OCI-LY1 (cell line): Measurements from ENCODE around the gene INTS14.

Source experiments
- EZH2 ChIP-seq: fragments of 200-600 bp; sonication (generic), shearing (Covaris generic); IDR thresholded peaks from 2 replicates; pipeline ENCODE4 v1.8.0; 2017; ENCODE audit warnings: borderline replicate concordance, mixed run types, mild to moderate bottlenecking, antibody characterized with exemption, low read length, moderate library complexity, mixed read lengths
- TF ChIP-seq, protein P1 (sequence below): fragments of 200-600 bp; sonication (generic), shearing (Covaris generic); IDR thresholded peaks from 2 replicates; pipeline ENCODE4 v1.5.1; 2017; ENCODE audit warnings: mild to moderate bottlenecking, antibody characterized with exemption, low read length, moderate library complexity, mixed read lengths

- TF ChIP-seq, protein P1, sequence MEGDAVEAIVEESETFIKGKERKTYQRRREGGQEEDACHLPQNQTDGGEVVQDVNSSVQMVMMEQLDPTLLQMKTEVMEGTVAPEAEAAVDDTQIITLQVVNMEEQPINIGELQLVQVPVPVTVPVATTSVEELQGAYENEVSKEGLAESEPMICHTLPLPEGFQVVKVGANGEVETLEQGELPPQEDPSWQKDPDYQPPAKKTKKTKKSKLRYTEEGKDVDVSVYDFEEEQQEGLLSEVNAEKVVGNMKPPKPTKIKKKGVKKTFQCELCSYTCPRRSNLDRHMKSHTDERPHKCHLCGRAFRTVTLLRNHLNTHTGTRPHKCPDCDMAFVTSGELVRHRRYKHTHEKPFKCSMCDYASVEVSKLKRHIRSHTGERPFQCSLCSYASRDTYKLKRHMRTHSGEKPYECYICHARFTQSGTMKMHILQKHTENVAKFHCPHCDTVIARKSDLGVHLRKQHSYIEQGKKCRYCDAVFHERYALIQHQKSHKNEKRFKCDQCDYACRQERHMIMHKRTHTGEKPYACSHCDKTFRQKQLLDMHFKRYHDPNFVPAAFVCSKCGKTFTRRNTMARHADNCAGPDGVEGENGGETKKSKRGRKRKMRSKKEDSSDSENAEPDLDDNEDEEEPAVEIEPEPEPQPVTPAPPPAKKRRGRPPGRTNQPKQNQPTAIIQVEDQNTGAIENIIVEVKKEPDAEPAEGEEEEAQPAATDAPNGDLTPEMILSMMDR: no peak
- TF ChIP-seq EZH2: no peak
Measured at GRCh38 chr15:65571971-65572370, 39.0 kb downstream of the INTS14 start.
